ENCODE results near the gene DIPK1B.

The DIPK1B gene

GRCh38 chr9:136739509-136739908 lies 27.1 kb downstream of the DIPK1B start:
- no peak for DNase-seq (ENCODE audit: low read depth)

GRCh38 chr9:136740069-136740468 lies 27.7 kb downstream of the DIPK1B start:
- DNase-seq (ENCODE audit: low read depth), result no peak

GRCh38 chr9:136740491-136740890 lies 28.1 kb downstream of the DIPK1B start:
- no peak for DNase-seq (ENCODE audit: low read depth)

GRCh38 chr9:136740971-136741882 lies 28.9 kb downstream of the DIPK1B start:
- no peak for DNase-seq (ENCODE audit: low read depth)

- no peak for DNase-seq (ENCODE audit: low read depth)
Measured at GRCh38 chr9:136741883-136742571, 29.7 kb downstream of the DIPK1B start.

GRCh38 chr9:136742591-136743391 lies 30.4 kb downstream of the DIPK1B start, which contains the start of gene LCN10:
LCN10 (minus strand) TSS chr9:136742940; CDS start chr9:136742903, 37 bp downstream.
- no peak for DNase-seq (ENCODE audit: low read depth)

- no peak for DNase-seq (ENCODE audit: low read depth)
Measured at GRCh38 chr9:136743639-136744211, 31.4 kb downstream of the DIPK1B start.

- no peak for DNase-seq (ENCODE audit: low read depth)
Measured at GRCh38 chr9:136744773-136745172, 32.4 kb downstream of the DIPK1B start.

- no peak for DNase-seq (ENCODE audit: low read depth)
Measured at GRCh38 chr9:136745389-136746154, 33.2 kb downstream of the DIPK1B start.

- DNase-seq (ENCODE audit: low read depth), result no peak
Measured at GRCh38 chr9:136746155-136746490, 33.8 kb downstream of the DIPK1B start.

GRCh38 chr9:136746621-136747020 lies 34.2 kb downstream of the DIPK1B start:
- DNase-seq (ENCODE audit: low read depth), result no peak

- no peak for DNase-seq (ENCODE audit: low read depth)
Measured at GRCh38 chr9:136747161-136748060, 35.0 kb downstream of the DIPK1B start.

- no peak for DNase-seq (ENCODE audit: low read depth)
Measured at GRCh38 chr9:136748201-136748600, 35.8 kb downstream of the DIPK1B start, which contains the start of gene LCN6. LCN6 (minus strand) TSS chr9:136748525; CDS start chr9:136748483, 42 bp downstream.

- DNase-seq (ENCODE audit: low read depth), result no peak
Measured at GRCh38 chr9:136748666-136749611, 36.6 kb downstream of the DIPK1B start.

- DNase-seq (ENCODE audit: low read depth), result no peak
Measured at GRCh38 chr9:136750526-136750925, 38.2 kb downstream of the DIPK1B start.

- no peak for DNase-seq (ENCODE audit: low read depth)
Measured at GRCh38 chr9:136751244-136751643, 38.9 kb downstream of the DIPK1B start.

- no peak for DNase-seq (ENCODE audit: low read depth)
Measured at GRCh38 chr9:136751814-136752213, 39.4 kb downstream of the DIPK1B start.

GRCh38 chr9:136753371-136754058 lies 41.1 kb downstream of the DIPK1B start:
- no peak for DNase-seq (ENCODE audit: low read depth)

Data from stromal cell of bone marrow (primary cell).